ENCODE data around the gene XYLB.

DNA sequence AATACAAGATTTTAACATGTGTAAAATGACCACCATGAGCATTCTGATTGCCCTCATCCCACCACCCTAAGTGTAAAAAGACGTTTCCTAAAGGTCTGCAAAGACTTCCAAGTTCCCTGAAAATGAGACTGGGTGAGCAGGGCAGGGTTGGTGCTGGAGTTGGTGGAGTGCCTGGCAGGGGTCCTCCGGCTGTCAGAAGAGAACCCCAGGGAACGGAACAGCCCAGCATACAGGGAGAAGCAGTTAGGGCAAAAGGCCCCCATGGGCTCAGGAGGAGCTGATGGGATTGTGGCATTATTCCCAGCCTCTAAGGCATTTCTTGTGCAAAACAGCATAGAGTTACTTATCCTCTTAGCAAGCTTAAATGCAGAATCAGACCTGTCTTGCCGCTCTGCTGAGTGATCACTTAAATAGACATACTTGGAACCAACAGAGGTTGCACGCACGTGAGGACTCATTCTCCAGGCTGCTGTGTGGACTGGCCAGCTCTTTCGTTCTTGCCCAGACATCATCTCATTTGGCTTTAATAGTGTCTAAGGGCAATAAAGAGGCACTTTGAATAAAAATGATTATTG is 36.0 kb downstream of the XYLB start:
- TF ChIP-seq, protein P1, sequence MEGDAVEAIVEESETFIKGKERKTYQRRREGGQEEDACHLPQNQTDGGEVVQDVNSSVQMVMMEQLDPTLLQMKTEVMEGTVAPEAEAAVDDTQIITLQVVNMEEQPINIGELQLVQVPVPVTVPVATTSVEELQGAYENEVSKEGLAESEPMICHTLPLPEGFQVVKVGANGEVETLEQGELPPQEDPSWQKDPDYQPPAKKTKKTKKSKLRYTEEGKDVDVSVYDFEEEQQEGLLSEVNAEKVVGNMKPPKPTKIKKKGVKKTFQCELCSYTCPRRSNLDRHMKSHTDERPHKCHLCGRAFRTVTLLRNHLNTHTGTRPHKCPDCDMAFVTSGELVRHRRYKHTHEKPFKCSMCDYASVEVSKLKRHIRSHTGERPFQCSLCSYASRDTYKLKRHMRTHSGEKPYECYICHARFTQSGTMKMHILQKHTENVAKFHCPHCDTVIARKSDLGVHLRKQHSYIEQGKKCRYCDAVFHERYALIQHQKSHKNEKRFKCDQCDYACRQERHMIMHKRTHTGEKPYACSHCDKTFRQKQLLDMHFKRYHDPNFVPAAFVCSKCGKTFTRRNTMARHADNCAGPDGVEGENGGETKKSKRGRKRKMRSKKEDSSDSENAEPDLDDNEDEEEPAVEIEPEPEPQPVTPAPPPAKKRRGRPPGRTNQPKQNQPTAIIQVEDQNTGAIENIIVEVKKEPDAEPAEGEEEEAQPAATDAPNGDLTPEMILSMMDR (conservative IDR thresholded peaks at IDR 0.05 in 1 of 2, IDR thresholded peaks at IDR 0.05 in 1 of 2; ENCODE audit: extremely low read depth in 1 of 2, insufficient read depth in 1 of 2, low read depth in 1 of 2, low read length in 2 of 2) = no peak
- TF ChIP-seq EZH2 (IDR thresholded peaks at IDR 0.05; ENCODE audit: borderline replicate concordance, low read length) = no peak
